ENCODE measurements around the gene TMEM95. TPM values are rescaled to one million over a fixed set of nuclear protein-coding genes. Genes with fewer than 3 reads are reported as not detected.

The TMEM95 gene
- total RNA-seq, 6 experiments from 2014 or later, result not detected

DNA sequence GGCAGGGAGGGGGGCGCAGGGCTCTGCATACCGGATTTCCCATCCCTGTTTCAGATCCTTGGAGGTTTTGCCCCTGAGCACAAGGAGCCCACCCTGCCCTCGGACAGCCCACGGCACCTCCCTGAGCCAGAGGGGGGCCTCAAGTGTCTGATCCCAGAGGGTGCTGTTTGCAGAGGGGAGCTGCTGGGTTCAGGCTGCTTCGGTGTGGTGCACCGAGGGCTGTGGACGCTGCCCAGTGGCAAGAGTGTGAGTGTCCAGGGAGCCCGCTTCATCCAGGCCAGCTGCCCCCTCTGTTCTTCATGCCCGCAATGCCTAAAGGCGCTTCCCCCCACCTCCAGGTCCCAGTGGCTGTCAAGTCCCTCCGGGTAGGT lies 28.4 kb downstream of the TMEM95 start:
- no peak for TF ChIP-seq POLR2A (IDR thresholded peaks at IDR 0.05)
- TF ChIP-seq, protein P1, sequence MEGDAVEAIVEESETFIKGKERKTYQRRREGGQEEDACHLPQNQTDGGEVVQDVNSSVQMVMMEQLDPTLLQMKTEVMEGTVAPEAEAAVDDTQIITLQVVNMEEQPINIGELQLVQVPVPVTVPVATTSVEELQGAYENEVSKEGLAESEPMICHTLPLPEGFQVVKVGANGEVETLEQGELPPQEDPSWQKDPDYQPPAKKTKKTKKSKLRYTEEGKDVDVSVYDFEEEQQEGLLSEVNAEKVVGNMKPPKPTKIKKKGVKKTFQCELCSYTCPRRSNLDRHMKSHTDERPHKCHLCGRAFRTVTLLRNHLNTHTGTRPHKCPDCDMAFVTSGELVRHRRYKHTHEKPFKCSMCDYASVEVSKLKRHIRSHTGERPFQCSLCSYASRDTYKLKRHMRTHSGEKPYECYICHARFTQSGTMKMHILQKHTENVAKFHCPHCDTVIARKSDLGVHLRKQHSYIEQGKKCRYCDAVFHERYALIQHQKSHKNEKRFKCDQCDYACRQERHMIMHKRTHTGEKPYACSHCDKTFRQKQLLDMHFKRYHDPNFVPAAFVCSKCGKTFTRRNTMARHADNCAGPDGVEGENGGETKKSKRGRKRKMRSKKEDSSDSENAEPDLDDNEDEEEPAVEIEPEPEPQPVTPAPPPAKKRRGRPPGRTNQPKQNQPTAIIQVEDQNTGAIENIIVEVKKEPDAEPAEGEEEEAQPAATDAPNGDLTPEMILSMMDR (IDR thresholded peaks at IDR 0.05), result no peak
- peaks cover 0 to 10% (median 0%) of the 10 kb centered on the region in 4 donors for H3K4me1 ChIP-seq
- no peak overlapping the region for H3K27ac ChIP-seq
- H3K36me3 ChIP-seq, result peaks cover 0 to 2% (median 0%) of the 10 kb centered on the region in 4 donors
- intact Hi-C loops (cut with DNase I), result no loop called here
- 92% methylated on average over 2 of the region's 11 CpGs for WGBS (ENCODE audit: insufficient coverage, low coverage, low lambda C conversion rate, missing lambda C conversion rate)
- DNase-seq (no peak), ATAC-seq (no peak)
- no peaks in the 10 kb centered on the region for H3K27me3 ChIP-seq
- H3K9me3 ChIP-seq, result no peaks in the 10 kb centered on the region
- H3K4me3 ChIP-seq, result no peak overlapping the region

- Histone ChIP-seq H3K27ac (no peak overlapping the region), H3K9me3 (no peaks in the 10 kb centered on the region), H3K4me3 (peak overlapping the region; percentile 16 to 42 (median 18)), H3K36me3 (peaks cover 0 to 8% (median 0%) of the 10 kb centered on the region in 4 donors), H3K4me1 (peaks cover 0 to 10% (median 0%) of the 10 kb centered on the region in 4 donors), H3K27me3 (no peaks in the 10 kb centered on the region)
- intact Hi-C loops (cut with DNase I), result no loop called here
- peak; percentile 16 to 47 (median 34) for ATAC-seq
- WGBS (ENCODE audit: insufficient coverage, low coverage, low lambda C conversion rate, missing lambda C conversion rate), result no CpG with 5 or more reads among the region's 65 CpGs
- DNase-seq, result no peak
- no peak for TF ChIP-seq POLR2A (IDR thresholded peaks at IDR 0.05)
- TF ChIP-seq, protein P1 (IDR thresholded peaks at IDR 0.05), result no peak
Observed at GRCh38 chr17:7383742-7384488, 29.0 kb downstream of the TMEM95 start.

- 90% methylated on average over 6 of the region's 23 CpGs for WGBS (ENCODE audit: insufficient coverage, low coverage, low lambda C conversion rate, missing lambda C conversion rate)
- no peak for TF ChIP-seq POLR2A (IDR thresholded peaks at IDR 0.05)
- TF ChIP-seq, protein P1 (IDR thresholded peaks at IDR 0.05), result no peak
- intact Hi-C loops (cut with DNase I), result no loop called here
Observed at GRCh38 chr17:7384489-7385081, 29.6 kb downstream of the TMEM95 start.

DNA sequence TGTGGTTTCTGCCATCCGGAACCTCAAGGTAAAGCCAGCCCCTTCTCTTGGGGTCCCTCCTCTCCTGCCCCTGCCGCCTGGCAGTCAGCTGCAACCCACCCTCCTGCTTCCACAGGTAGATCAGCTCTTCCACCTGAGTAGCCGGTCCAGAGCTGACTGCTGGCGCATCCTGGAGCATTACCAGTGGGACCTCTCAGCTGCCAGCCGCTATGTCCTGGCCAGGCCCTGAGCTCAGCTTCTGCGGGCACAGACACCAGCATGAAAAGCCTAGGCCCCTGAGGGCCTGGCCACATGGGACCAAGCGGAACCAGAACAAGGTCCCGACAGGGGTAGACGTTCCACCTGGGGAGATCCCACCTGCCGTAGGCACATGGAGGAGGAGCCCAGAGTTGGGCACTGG lies 33.9 kb downstream of the TMEM95 start:
- no peak overlapping the region for H3K4me3 ChIP-seq
- H3K36me3 ChIP-seq, result peaks cover 0 to 14% (median 0%) of the 10 kb centered on the region in 4 donors
- no peaks in the 10 kb centered on the region for H3K27me3 ChIP-seq
- TF ChIP-seq, protein P1 (IDR thresholded peaks at IDR 0.05), result no peak
- no peak for TF ChIP-seq POLR2A (IDR thresholded peaks at IDR 0.05)
- no peak overlapping the region for H3K27ac ChIP-seq
- intact Hi-C loops (cut with DNase I), result no loop called here
- WGBS (ENCODE audit: insufficient coverage, low coverage, low lambda C conversion rate, missing lambda C conversion rate), result 73% methylated on average over 4 of the region's 10 CpGs
- no peaks in the 10 kb centered on the region for H3K4me1 ChIP-seq
- DNase-seq (no peak), ATAC-seq (no peak)
- H3K9me3 ChIP-seq, result no peaks in the 10 kb centered on the region

More at GRCh38 chr17:7384489-7385081, 29.6 kb downstream of the TMEM95 start:
- H3K36me3 ChIP-seq, result peaks cover 0 to 11% (median 0%) of the 10 kb centered on the region in 4 donors
- ATAC-seq (no peak), DNase-seq (no peak)
- peaks cover 0 to 10% (median 0%) of the 10 kb centered on the region in 4 donors for H3K4me1 ChIP-seq
- H3K27ac ChIP-seq, result no peak overlapping the region
- H3K27me3 ChIP-seq, result no peaks in the 10 kb centered on the region
- peak overlapping the region in 2 of 3 donors; percentile 16 to 42 for H3K4me3 ChIP-seq
- H3K9me3 ChIP-seq, result no peaks in the 10 kb centered on the region
